H9 (cell line): Measurements from ENCODE around the gene P2RX7. TPM values are rescaled to one million over a fixed set of nuclear protein-coding genes. Genes with fewer than 3 reads are reported as not detected.

Experiments used
- DNase-seq: peaks from one replicate; pipeline ENCODE4 v3.0.0-alpha.2; 2017
- H2AFZ ChIP-seq: one replicate; pipeline ENCODE4 v1.6.1; 2013; ENCODE audit warnings: mild to moderate bottlenecking, low read length, control low read depth, moderate library complexity
- H2AK5ac ChIP-seq: 2 replicates; pipeline ENCODE4 v1.6.1; 2013; ENCODE audit warnings: low read length, control low read depth, mixed read lengths; ENCODE audit not compliant: insufficient read length
- H2BK120ac ChIP-seq: one replicate; pipeline ENCODE4 v1.6.1; 2013; ENCODE audit warnings: low read depth, mild to moderate bottlenecking, low read length, control low read depth, inconsistent platforms; ENCODE audit not compliant: poor library complexity, severe bottlenecking
- H2BK12ac ChIP-seq: 2 replicates; pipeline ENCODE4 v1.6.1; 2013; ENCODE audit warnings: low read length, control low read depth, mixed read lengths, low read depth; ENCODE audit not compliant: insufficient read length
- H2BK15ac ChIP-seq: 2 replicates; pipeline ENCODE4 v1.6.1; 2013; ENCODE audit warnings: low read depth, low read length, control low read depth
- H2BK20ac ChIP-seq: one replicate; pipeline ENCODE4 v1.6.1; 2013; ENCODE audit warnings: low read depth, mild to moderate bottlenecking, low read length, control low read depth, inconsistent platforms; ENCODE audit not compliant: poor library complexity, severe bottlenecking
- H2BK5ac ChIP-seq: 2 replicates; pipeline ENCODE4 v1.6.1; 2013; ENCODE audit warnings: low read length, control low read depth, mixed read lengths; ENCODE audit not compliant: insufficient read length
- H3K14ac ChIP-seq: 2 replicates; pipeline ENCODE4 v1.6.1; 2013; ENCODE audit warnings: low read length, control low read depth; ENCODE audit not compliant: insufficient read depth
- H3K18ac ChIP-seq: 2 replicates; pipeline ENCODE4 v1.6.1; 2013; ENCODE audit warnings: low read depth, mild to moderate bottlenecking, mixed read lengths, low read length, control low read depth; ENCODE audit not compliant: insufficient read length
- H3K23ac ChIP-seq: 2 replicates; pipeline ENCODE4 v1.6.1; 2013; ENCODE audit warnings: low read length, control low read depth, mixed read lengths, low read depth; ENCODE audit not compliant: insufficient read length
- H3K23me2 ChIP-seq: 2 replicates; pipeline ENCODE4 v1.6.1; 2013; ENCODE audit warnings: low read depth, mild to moderate bottlenecking, mixed read lengths, low read length, control low read depth; ENCODE audit not compliant: insufficient read length, poor library complexity, severe bottlenecking
- H3K27ac ChIP-seq: 2 replicates; pipeline ENCODE4 v1.5.1; 2013; ENCODE audit warnings: low read length, control low read depth, mixed read lengths, low read depth; ENCODE audit not compliant: insufficient read length
- H3K27me3 ChIP-seq: 2 replicates; pipeline ENCODE4 v1.6.1; 2013; ENCODE audit warnings: low read length, control low read depth, inconsistent platforms; ENCODE audit not compliant: insufficient read depth
- H3K4ac ChIP-seq: 2 replicates; pipeline ENCODE4 v1.6.1; 2013; ENCODE audit warnings: low read depth, mild to moderate bottlenecking, control low read depth, inconsistent platforms, low read length, moderate library complexity
- H3K4me1 ChIP-seq: 2 replicates; pipeline ENCODE4 v1.6.1; 2013; ENCODE audit warnings: low read length, control low read depth, inconsistent platforms; ENCODE audit not compliant: insufficient read depth
- H3K4me2 ChIP-seq: 2 replicates; pipeline ENCODE4 v1.6.1; 2013; ENCODE audit warnings: low read length, control low read depth, mixed read lengths; ENCODE audit not compliant: insufficient read length, insufficient read depth
- H3K56ac ChIP-seq: 2 replicates; pipeline ENCODE4 v1.6.1; 2013; ENCODE audit warnings: low read depth, mild to moderate bottlenecking, mixed read lengths, low read length, control low read depth; ENCODE audit not compliant: insufficient read length
- H3K79me1 ChIP-seq: 2 replicates; pipeline ENCODE4 v1.6.1; 2013; ENCODE audit warnings: low read depth, mild to moderate bottlenecking, moderate library complexity, low read length, control low read depth, inconsistent platforms; ENCODE audit not compliant: insufficient read depth, poor library complexity, severe bottlenecking
- H3K79me2 ChIP-seq: 2 replicates; pipeline ENCODE4 v1.6.1; 2013; ENCODE audit warnings: low read length, control low read depth, inconsistent platforms; ENCODE audit not compliant: insufficient read depth
- H3K9ac ChIP-seq: 2 replicates; pipeline ENCODE4 v1.6.1; 2013; ENCODE audit warnings: low read length, control low read depth, mixed read lengths; ENCODE audit not compliant: insufficient read length; ENCODE audit errors: extremely low read depth
- H3K9me3 ChIP-seq: one replicate; pipeline ENCODE4 v1.6.1; 2013; ENCODE audit warnings: low read depth, low read length, inconsistent platforms; ENCODE audit not compliant: control insufficient read depth
- H3T11ph ChIP-seq: one replicate; pipeline ENCODE4 v1.6.1; 2013; ENCODE audit warnings: mild to moderate bottlenecking, low read length, control low read depth, inconsistent platforms
- H4K20me1 ChIP-seq: one replicate; pipeline ENCODE4 v1.6.1; 2013; ENCODE audit not compliant: control insufficient read depth, insufficient read length, insufficient read depth
- H4K5ac ChIP-seq: 2 replicates; pipeline ENCODE4 v1.6.1; 2013; ENCODE audit warnings: low read depth, mild to moderate bottlenecking, mixed read lengths, low read length, control low read depth; ENCODE audit not compliant: insufficient read length
- H4K8ac ChIP-seq: replicated peaks from 2 replicates; pipeline ENCODE4 v1.6.1; 2013; ENCODE audit warnings: low read length, control low read depth, mixed read lengths, low read depth; ENCODE audit not compliant: insufficient read length
- H4K91ac ChIP-seq: 2 replicates; pipeline ENCODE4 v1.6.1; 2013; ENCODE audit warnings: low read depth, mild to moderate bottlenecking, moderate library complexity, mixed read lengths, low read length, control low read depth; ENCODE audit not compliant: insufficient read length
- H3K27ac Mint-ChIP-seq, 3 experiments: 2 replicates in 2 of 3; 3 replicates in 1 of 3; pipeline ENCODE4 v1.8.0; 2020 to 2021; ENCODE audit warnings: mixed read lengths in 3 of 3, mild to moderate bottlenecking in 1 of 3, moderate library complexity in 1 of 3
- H3K27me3 Mint-ChIP-seq: 2 replicates; pipeline ENCODE4 v1.8.0; 2021; ENCODE audit warnings: low read depth, mild to moderate bottlenecking, moderate library complexity, mixed read lengths
- H3K36me3 Mint-ChIP-seq, 3 experiments: 2 replicates in 2 of 3; 3 replicates in 1 of 3; pipeline ENCODE4 v1.8.0; 2020 to 2021; ENCODE audit warnings: low read depth in 3 of 3, mixed read lengths in 3 of 3; ENCODE audit not compliant: insufficient read depth in 1 of 3
- H3K4me1 Mint-ChIP-seq, 2 experiments: 2 replicates each; pipeline ENCODE4 v1.8.0; 2020; ENCODE audit warnings: mixed read lengths in 2 of 2
- H3K4me3 Mint-ChIP-seq, 2 experiments: 2 replicates in 1 of 2; 3 replicates in 1 of 2; pipeline ENCODE4 v1.8.0; 2020 to 2021; ENCODE audit warnings: mild to moderate bottlenecking in 2 of 2, mixed read lengths in 2 of 2, moderate library complexity in 1 of 2
- H3K9me3 Mint-ChIP-seq, 2 experiments: 2 replicates in 1 of 2; 3 replicates in 1 of 2; pipeline ENCODE4 v1.8.0; 2020; ENCODE audit warnings: mild to moderate bottlenecking in 2 of 2, mixed read lengths in 2 of 2, moderate library complexity in 1 of 2
- CTCF ChIP-seq: fragments of 200-600 bp; sonication (generic); conservative IDR thresholded peaks from 3 replicates; pipeline ENCODE4 v1.8.0; 2021; ENCODE audit warnings: antibody characterized with exemption, mild to moderate bottlenecking
- WGBS: extraction: QIAGEN DNeasy Blood & Tissue Kit; methylation state at CpG from one replicate; pipeline ENCODE4 v1.1.7; 2013; ENCODE audit warnings: missing lambda C conversion rate, low lambda C conversion rate, mixed read lengths; ENCODE audit not compliant: insufficient read length; ENCODE audit errors: extremely low coverage; 5-methylcytosine and 5-hydroxymethylcytosine counted together
- total RNA-seq: library from RNA; stranded (reverse); gene quantifications from 2 replicates; pipeline ENCODE4 v1.2.1, GENCODE V29; 2021

The P2RX7 gene
- total RNA-seq, 1 experiment from 2014 or later = 0.09 TPM

GRCh38 chr12:121093487-121093891 is 39.2 kb upstream of the P2RX7 start:
- H3K27me3 Mint-ChIP-seq = peaks cover 24% of the 10 kb centered on the region
- H3K27ac Mint-ChIP-seq = no peak overlapping the region
- Histone ChIP-seq H3K27me3 (no peaks in the 10 kb centered on the region; the same call in 1 of the 2 replicates), H3K4me2 (no peak overlapping the region), H3K18ac (no peak overlapping the region), H4K91ac (no peak overlapping the region), H2AFZ (no peak overlapping the region), H2BK120ac (no peak overlapping the region), H2BK15ac (no peak overlapping the region), H2BK12ac (no peak overlapping the region), H3K27ac (no peak overlapping the region), H4K8ac (no peak overlapping the region), H3K14ac (no peak overlapping the region), H3K23ac (no peak overlapping the region), H2BK20ac (no peak overlapping the region), H3K4me1 (0 out of 2 replicates have a peak, but pooled peaks cover 2% of the 10 kb centered on the region), H2AK5ac (no peak overlapping the region), H4K5ac (no peak overlapping the region), H2BK5ac (no peak overlapping the region), H3K4ac (no peak overlapping the region), H3K79me2 (no peaks in the 10 kb centered on the region), H4K20me1 (no peaks in the 10 kb centered on the region), H3K56ac (no peak overlapping the region), H3K9me3 (no peaks in the 10 kb centered on the region), H3K79me1 (no peaks in the 10 kb centered on the region), H3T11ph (no peak overlapping the region), H3K9ac (no peak overlapping the region), H3K23me2 (peaks cover 7% of the 10 kb centered on the region)
- peaks cover 21 to 23% of the 10 kb centered on the region in 2 experiments for H3K4me1 Mint-ChIP-seq
- TF ChIP-seq CTCF = no peak
- DNase-seq = peak; percentile 57
- H3K36me3 Mint-ChIP-seq = no peaks in the 10 kb centered on the region
- no peak overlapping the region for H3K4me3 Mint-ChIP-seq
- no CpG with 5 or more reads among the region's 31 CpGs for WGBS
- H3K9me3 Mint-ChIP-seq = no peaks in the 10 kb centered on the region
